MG63 (cell line): ENCODE measurements around the gene RSPH10B2. TPM values are rescaled to one million over a fixed set of nuclear protein-coding genes. Genes with fewer than 3 reads are reported as not detected.
A peak's percentile ranks its signal among the peaks of the same experiment; 100 is the strongest.
"Not testable (repeated sequence)": the region's sequence is repeated elsewhere in the genome, so short reads cannot be mapped to it uniquely, and the experiment has no call there.

Experiments used
- DNase-seq: peaks from one replicate; pipeline ENCODE4 v3.0.0-alpha.2; 2020
- H3K27me3 ChIP-seq: fragments of 250-450 bp; sonication (Bioruptor Pico); 2 replicates; pipeline ENCODE4 v1.5.1; 2020; ENCODE audit warnings: mild to moderate bottlenecking, moderate library complexity
- H3K36me3 ChIP-seq: fragments of 250-450 bp; sonication (Bioruptor Pico); 2 replicates; pipeline ENCODE4 v1.5.1; 2020; ENCODE audit warnings: mild to moderate bottlenecking, moderate library complexity
- H3K4me3 ChIP-seq: fragments of 250-450 bp; sonication (Bioruptor Pico); 2 replicates; pipeline ENCODE4 v1.5.1; 2020; ENCODE audit warnings: mild to moderate bottlenecking, moderate library complexity
- H3K9me3 ChIP-seq: fragments of 250-450 bp; sonication (Bioruptor Pico); 2 replicates; pipeline ENCODE4 v1.5.1; 2020; ENCODE audit warnings: mild to moderate bottlenecking, moderate library complexity
- total RNA-seq: library from RNA; depleted of rRNA; stranded (reverse); fragments of >200 nt; shearing (Covaris generic); gene quantifications from 2 replicates; pipeline ENCODE4 v1.2.3, GENCODE V29; 2014; ENCODE audit warnings: low replicate concordance; rRNA removed

The RSPH10B2 gene
- 0.20 TPM in 1 of 2 replicates, not detected in the other for total RNA-seq

DNA sequence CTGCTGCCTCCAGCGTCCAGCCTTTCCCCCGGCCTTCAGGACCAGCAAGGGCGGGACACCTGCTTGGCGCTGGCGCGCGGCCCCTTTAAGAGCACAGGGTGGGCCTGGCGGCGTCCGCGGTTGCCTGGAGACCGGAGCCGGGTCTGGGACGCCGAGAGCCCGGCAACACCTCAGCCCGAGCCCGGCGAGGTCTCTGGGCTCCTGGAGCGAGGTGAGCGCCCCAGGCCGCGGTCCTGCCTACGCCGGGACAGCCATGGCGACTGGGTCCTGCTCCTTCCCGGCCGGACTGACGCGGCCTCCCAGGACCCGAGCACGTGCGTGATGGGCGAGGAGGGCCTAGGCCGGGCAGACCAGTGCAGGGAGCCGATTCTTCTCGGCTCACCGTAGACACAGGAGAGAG is at the start of gene RSPH10B2:
Gene RSPH10B2, plus strand, starts transcription at position 140 of the 400 bp plus-strand sequence. CDS start 3,575 bp downstream, outside the sequence.
- DNase-seq, H3K36me3 ChIP-seq, H3K4me3 ChIP-seq, H3K9me3 ChIP-seq, H3K27me3 ChIP-seq: not testable (repeated sequence)

DNA sequence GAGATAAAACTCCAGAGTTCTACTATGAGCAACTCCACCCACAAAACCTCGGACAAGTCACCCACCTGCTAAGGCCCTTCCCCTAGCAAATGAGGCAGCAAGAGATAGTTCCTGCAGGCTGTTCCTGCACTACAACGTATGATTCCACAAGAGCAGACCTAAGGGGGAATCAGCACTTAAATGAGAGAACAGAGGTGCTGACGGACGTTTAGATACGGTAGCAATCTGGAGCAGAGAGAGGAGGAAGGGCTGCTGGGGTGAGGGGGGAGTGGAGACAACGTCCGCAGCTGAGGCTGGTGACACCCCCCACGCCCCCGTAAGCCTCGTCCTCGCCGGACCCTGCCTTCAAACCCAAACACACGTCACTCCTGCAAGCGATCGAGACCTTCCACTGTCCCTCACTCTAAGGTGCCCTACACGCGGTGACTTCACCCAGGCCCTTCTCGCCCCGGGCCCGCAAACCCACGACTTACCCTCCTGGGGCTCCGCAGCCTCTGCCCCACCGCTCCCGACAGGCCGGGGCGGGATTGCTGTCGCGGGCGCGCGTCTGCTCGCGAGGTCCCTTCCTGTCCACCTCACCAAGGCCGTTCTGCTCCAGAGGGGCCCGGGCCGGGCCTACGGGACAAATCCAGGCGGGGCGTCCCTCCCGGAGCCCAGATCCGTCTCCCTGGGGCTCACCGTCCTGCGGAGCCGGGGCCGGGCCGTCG is 47.8 kb upstream of the RSPH10B2 start:
- Histone ChIP-seq H3K4me3 (peak overlapping the region; percentile 88), H3K36me3 (peaks cover 40% of the 10 kb centered on the region), H3K9me3 (peaks cover 31% of the 10 kb centered on the region), H3K27me3 (no peaks in the 10 kb centered on the region)
- DNase-seq, result peak; percentile 43

DNA sequence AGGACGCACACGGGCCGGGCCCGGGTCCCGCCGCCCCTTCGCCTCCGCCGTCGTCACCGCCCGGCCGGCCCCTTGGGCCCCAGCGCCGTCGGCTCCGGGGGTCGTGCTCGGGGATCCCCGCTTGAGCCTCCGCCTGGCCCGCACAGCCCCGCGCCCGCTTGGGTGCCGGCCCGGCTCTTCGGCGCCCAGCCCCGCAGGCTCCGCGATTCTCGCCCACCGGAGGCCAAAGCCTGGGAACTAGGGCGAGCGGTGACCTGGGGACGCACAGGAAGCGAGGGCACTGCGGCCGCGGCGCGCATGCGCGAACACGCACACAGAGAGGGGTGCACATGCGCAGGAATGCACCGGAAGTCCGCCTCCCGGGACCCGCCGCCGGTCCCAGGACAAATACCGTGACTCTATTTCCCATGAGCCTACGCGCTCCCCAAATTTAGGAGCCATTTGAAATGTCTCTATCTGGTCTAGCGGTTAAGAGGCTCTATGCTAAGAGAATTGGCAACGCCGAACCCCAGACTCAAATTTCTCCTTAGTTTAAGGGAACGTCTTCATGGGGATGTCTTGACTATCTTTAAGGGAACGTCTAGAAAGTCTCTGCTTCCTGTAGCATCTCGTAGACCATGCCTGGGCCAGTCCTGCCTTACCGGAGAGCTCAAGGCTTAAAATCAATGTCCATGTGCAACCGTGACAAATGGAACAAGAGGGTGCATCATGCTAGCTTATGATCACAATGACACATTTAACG is 47.1 kb upstream of the RSPH10B2 start, which contains the start of gene ZNF12:
Gene ZNF12, minus strand, starts transcription at position 282 of the 742 bp plus-strand sequence. CDS start 1,774 bp downstream, outside the sequence.
- peak within 1 kb of the TSS; percentile 88 for H3K4me3 ChIP-seq

DNA sequence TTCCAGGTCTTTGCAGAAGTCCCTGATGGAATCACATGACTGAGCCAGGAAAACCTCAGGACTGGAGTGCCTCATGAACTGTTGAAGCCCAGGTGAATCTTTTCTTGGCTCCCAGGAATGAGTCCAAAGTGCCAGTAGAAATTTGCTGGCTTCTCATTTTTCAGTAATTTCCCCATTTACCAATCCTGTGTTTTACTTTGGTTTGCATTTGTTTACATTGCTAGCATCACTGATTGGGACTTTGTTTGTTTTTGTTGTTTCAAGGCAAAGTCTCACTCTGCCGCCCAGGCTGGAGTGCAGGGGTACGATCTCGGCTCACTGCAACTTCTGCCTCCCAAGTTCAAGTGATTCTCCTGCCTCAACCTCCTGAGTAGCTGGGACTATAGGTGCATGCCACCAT is 45.6 kb upstream of the RSPH10B2 start:
- Histone ChIP-seq H3K9me3 (peaks cover 27% of the 10 kb centered on the region), H3K27me3 (no peaks in the 10 kb centered on the region), H3K4me3 (no peak overlapping the region), H3K36me3 (peaks cover 24% of the 10 kb centered on the region)
- no peak for DNase-seq

More for the DNA sequence above, 47.1 kb upstream of the RSPH10B2 start, which contains the start of gene ZNF12:
- peaks cover 33% of the 10 kb centered on the region for H3K36me3 ChIP-seq
- no peaks in the 10 kb centered on the region for H3K27me3 ChIP-seq
- peak; percentile 96 for DNase-seq
- peaks cover 31% of the 10 kb centered on the region for H3K9me3 ChIP-seq

DNA sequence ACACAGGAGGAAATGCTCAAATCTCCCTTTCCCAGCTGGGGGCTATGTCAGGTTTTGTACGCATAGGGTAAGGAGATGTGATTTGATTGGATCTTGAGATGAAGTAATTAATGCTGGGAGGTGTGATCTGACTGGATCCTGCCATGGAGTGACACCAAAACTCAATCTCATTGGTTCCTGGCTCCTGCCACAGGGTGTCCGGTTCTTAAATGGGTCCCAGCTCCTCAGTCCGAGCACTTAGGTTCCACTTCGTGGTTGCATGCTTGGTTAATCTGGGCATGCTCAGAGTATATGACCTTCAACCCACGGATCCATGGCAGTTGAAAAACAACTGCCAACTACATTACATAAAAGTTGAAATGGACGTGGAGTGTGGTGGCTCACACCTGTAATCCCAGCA is 44.1 kb upstream of the RSPH10B2 start:
- Histone ChIP-seq H3K9me3 (peaks cover 16% of the 10 kb centered on the region), H3K4me3 (no peak overlapping the region), H3K36me3 (peaks cover 9% of the 10 kb centered on the region), H3K27me3 (no peaks in the 10 kb centered on the region)
- no peak for DNase-seq

DNA sequence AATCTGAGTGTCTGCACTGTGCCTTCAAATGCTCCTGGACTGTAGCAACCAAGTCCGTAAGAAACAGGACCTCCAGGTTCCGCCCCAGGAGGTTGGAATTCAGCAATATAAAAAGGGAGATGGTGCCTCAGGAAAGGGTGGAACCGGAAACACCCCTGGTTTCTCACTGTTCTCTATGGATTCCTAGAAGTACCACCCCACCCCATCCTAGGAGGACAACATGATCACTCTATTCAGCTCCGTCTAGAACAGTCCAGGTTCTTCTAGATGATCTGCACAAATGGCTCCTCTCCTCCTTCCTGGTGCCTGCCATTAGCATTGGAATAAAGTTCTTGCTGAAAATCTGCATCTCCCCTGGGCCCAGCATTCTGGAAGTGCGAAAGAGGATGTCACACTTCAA is 39.5 kb upstream of the RSPH10B2 start:
- Histone ChIP-seq H3K36me3 (no peaks in the 10 kb centered on the region), H3K27me3 (no peaks in the 10 kb centered on the region), H3K4me3 (no peak overlapping the region), H3K9me3 (0 out of 2 replicates have a peak, but pooled peaks cover 3% of the 10 kb centered on the region)
- DNase-seq, result no peak

DNA sequence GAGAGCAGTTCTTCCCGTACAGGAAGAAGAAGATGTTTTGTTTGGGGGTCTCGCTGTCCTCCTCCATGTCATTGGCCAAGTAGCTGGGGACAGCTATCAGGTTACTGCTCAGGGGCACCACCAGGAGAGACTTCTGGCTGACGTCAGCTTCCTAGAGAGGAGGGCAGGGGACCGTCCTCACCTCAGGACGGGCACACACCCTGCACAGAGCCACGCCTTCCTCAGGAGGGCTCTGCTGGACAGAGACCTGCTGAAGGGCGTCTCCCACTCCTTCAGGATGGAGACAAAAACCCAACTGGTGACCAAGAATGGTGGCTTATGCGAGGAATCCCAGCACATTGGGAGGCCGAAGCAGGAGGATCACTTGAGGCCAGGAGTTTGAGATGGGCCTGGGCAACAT is 38.0 kb upstream of the RSPH10B2 start:
- H3K4me3 ChIP-seq, DNase-seq, H3K36me3 ChIP-seq, H3K27me3 ChIP-seq, H3K9me3 ChIP-seq: not testable (repeated sequence)

DNA sequence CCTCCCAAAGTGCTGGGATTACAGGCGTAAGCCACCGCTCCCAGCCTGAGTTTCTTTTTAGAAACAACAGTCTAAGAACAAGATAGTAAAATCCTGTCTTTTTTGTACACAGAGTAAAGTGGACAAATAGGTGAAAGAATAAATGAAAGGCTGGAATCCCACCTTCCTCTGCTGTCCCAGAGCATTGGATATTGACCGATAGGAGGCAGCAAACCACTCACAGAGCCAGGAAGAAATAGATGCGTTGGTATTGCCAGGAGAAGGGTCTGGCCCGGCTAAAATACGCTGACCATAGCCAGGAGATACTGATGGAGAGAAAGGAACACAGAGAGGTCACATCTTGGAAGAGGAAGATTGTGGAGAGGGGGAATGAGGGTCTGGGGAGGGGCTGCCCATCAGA is 35.8 kb upstream of the RSPH10B2 start:
- no peaks in the 10 kb centered on the region for H3K9me3 ChIP-seq

DNA sequence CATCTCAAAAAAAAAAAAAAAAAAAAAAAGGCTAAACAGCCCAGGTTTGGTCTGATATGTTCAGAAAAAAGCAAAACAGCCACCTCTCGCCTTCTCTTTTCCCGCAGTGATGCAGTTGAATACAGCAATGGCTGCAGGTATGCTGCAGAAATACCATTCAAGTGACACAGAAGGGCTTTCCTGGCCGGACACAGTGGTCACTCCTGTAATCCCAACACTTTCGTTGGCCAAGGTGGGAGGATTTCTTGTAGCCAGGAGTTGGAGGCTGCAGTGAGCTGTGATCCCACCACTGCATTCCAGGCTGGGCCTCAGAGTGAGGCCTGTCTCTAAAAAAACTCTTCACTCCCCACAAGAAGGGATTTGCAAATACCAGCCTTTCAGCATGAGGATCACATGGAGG is 29.6 kb upstream of the RSPH10B2 start:
- not testable (repeated sequence) for H3K4me3 ChIP-seq, H3K36me3 ChIP-seq, H3K9me3 ChIP-seq, H3K27me3 ChIP-seq, DNase-seq

More for the DNA sequence above, 35.8 kb upstream of the RSPH10B2 start:
- no peaks in the 10 kb centered on the region for H3K27me3 ChIP-seq
- H3K4me3 ChIP-seq, result no peak overlapping the region
- DNase-seq, result no peak
- H3K36me3 ChIP-seq, result no peaks in the 10 kb centered on the region

DNA sequence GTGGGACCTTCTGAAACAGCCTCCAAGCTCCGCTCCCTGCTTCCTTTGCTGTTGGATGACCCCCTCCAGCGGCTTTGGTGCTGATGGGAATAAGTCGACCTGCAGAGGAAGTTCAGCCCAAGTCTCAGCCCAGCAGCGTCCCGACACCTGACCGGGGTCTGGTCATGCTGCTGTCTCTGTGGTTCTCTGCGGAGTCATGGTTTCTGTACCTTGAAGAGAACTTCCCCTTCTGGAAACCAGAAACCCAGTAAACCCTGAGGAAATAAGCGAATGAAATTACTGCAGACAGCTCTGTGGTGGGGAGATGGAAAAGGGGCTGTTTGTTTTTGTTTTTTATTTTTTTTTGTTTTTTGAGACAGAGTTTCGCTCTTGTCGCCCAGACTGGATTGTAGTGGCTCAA is 28.9 kb upstream of the RSPH10B2 start:
- no peaks in the 10 kb centered on the region for H3K9me3 ChIP-seq
- no peak for DNase-seq
- no peak overlapping the region for H3K4me3 ChIP-seq
- no peaks in the 10 kb centered on the region for H3K27me3 ChIP-seq
- no peaks in the 10 kb centered on the region; the same call in 1 of the 2 replicates for H3K36me3 ChIP-seq

DNA sequence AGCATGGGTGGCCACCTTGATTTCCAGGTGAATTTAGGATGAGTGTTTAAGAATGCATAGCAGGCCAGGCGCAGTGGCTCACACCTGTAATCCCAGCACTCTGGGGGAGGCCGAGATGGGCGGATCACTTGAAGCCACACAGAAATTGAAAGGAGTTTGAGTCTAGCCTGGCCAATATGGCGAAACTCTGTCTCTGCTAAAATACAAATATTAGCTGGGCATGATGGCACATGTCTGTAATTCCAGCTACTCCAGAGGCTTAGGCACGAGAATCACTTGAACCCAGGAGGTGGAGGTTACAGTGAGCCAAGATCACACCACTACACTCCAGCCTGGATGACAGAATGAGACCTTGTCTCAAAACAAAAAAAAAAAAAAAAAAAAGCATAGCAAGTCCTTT is 27.6 kb upstream of the RSPH10B2 start:
- H3K36me3 ChIP-seq, DNase-seq, H3K4me3 ChIP-seq, H3K9me3 ChIP-seq, H3K27me3 ChIP-seq: not testable (repeated sequence)

DNA sequence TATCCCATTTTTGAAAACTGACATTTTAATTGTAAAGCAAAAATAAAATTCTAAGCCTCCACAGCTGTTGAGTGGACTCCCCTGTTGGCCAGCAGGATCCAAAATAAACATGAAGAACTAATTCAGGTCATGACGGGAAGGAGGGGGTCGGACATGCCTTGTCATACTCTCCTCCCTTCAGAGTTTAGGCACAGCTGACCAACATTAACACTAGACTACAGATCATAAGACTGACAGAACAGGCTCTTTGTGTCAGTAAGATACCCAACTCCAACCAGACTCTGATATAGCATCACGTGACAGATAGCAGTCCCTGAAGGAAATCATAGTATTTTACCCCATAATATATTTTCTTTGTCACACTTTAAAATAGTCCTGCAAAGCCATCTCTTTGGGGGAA is 26.2 kb upstream of the RSPH10B2 start:
- no peak for DNase-seq
- Histone ChIP-seq H3K4me3 (no peak overlapping the region), H3K36me3 (peaks cover 4% of the 10 kb centered on the region), H3K27me3 (no peaks in the 10 kb centered on the region), H3K9me3 (no peaks in the 10 kb centered on the region)

DNA sequence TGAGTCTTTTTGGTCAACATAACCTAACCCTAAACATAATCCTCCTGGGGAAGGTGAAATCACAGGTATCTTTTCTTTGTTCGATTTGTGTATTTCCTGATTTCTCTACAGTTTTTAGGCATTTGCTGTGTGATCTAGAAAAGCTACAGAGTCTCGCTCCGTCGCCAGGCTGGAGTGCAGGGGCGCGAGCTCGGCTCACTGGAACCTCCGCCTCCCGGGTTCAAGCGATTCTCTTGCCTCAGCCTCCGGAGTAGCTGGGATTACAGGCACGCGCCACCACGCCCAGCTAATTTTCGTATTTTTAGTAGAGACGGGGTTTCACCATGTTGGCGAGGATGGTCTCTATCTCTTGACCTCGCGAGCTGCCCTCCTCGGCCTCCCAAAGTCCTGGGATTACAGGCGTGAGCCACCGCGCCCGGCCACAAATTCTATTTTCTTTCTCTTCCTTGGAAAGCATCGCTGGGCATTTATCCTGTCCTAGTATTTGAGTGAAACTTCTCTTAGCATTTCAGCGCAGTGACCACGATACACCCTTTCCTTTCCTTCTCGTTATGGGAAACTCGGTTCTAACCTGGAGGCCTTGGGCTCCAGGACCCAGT is 24.9 kb upstream of the RSPH10B2 start:
- Histone ChIP-seq H3K4me3 (peak overlapping the region; percentile 77), H3K36me3 (peaks cover 15% of the 10 kb centered on the region)
- not testable (repeated sequence) for H3K27me3 ChIP-seq, H3K9me3 ChIP-seq, DNase-seq

DNA sequence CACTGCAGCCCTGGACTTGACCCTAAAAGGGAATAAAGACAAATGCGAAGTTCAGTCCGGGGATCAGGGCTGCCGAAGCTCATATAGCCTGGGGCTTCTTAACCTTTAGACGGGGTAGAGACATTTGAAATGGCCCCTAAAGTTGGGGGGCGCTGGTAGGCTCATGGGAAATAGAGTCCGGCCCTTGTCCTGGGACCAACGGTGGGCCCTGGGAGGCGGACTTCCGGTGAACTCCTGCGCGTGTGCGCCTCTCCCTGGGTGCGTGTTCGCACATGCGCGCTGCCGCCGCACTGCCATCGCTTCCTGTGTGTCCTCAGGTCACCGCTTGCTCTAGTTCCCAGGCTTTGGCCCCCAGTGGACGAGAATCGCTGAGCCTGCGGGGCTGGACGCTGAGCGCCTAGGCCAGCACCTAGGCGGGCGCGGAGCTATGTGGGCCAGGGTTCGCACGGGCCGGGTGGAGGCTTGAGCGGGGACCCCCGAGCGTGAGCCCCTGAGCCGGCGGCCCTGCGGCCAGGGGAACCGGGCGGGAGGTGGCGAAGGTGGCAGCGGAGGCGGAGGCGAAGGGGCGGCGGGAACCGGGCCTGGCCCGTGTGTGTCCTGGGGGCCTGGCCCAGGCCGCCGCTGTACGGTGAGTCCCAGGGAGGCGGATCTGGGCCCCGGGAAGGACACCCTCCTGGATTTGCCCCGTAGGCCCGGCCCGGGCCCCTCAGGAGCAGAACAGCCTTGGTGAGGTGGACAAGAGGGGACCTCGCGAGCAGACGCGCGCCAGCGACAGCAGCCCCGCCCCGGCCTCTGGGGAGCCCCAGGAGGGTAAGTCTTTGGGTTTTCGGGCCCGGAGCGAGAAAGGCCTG is 24.2 kb upstream of the RSPH10B2 start:
- Histone ChIP-seq H3K4me3 (peak overlapping the region; percentile 77), H3K36me3 (peaks cover 20% of the 10 kb centered on the region), H3K9me3 (no peaks in the 10 kb centered on the region), H3K27me3 (no peaks in the 10 kb centered on the region)
- DNase-seq, result peak; percentile 91

DNA sequence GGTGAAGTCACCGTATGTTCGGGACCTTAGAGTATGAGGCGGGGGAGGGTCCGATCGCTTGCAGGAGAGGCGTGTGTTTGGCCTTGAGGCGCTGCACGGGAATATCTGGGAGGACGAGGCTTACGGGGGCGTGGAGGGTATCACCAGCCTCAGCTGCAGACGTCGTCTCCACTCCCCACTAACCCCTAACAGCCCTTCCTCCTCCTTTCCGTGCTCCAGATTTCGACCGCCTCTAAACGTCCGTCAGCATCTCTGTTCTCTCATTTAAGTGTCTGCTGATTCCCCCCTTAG is 23.6 kb upstream of the RSPH10B2 start:
- no peaks in the 10 kb centered on the region for H3K27me3 ChIP-seq
- no peak for DNase-seq
- no peaks in the 10 kb centered on the region for H3K9me3 ChIP-seq
- H3K4me3 ChIP-seq, result peak overlapping the region; percentile 77
- H3K36me3 ChIP-seq, result peaks cover 20% of the 10 kb centered on the region

DNA sequence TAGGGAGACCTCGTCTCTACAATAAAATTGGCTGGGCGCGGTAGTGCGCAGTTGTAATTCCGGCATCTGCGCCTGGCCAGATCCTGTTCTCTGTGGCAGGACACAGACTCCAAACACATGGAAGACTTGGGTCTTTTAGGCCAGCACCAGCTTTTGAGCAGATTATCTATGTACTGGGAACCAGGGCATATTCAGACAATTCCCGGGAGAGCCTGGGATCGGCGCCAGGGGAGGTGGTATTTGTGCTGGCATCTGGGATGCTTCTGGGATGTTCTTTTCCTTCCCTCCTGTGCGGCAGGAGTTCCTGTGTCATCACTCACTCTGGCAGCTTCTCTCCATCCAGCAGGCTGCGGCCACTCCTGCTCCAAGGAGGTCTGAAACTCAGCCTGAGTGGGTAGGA is 15.5 kb upstream of the RSPH10B2 start:
- H3K27me3 ChIP-seq, H3K9me3 ChIP-seq, H3K4me3 ChIP-seq, DNase-seq: not testable (repeated sequence)
- H3K36me3 ChIP-seq, result peaks cover 21% of the 10 kb centered on the region
